Dermis microvascular lymphatic vessel endothelial cell (primary cell): ENCODE results near the gene ITGA8. TPM values are rescaled to one million over a fixed set of nuclear protein-coding genes. Genes with fewer than 3 reads are reported as not detected.
A peak's percentile ranks its signal among the peaks of the same experiment; 100 is the strongest.
"Not testable (repeated sequence)": the region's sequence is repeated elsewhere in the genome, so short reads cannot be mapped to it uniquely, and the experiment has no call there.

ENCODE experiments used
- DNase-seq, 2 donors: peaks; one replicate each; pipeline versions ENCODE4 v3.0.0 to v3.0.0-alpha.2; 2010; ENCODE audit warnings: low read depth in 2 of 2
- total RNA-seq: library from RNA; depleted of rRNA; stranded (reverse); fragments of >200 nt; gene quantifications from 2 replicates; pipeline ENCODE4 v1.2.1, GENCODE V29; 2014

The ITGA8 gene
- total RNA-seq, 1 donor from 2014 or later = 1.2 TPM

GRCh38 chr10:15684768-15685167 is 35.0 kb downstream of the ITGA8 start:
- no peak for DNase-seq

- DNase-seq = no peak
Observed at GRCh38 chr10:15681076-15681475, 38.6 kb downstream of the ITGA8 start.

- peak; percentile 57 to 80 for DNase-seq
Observed at GRCh38 chr10:15678851-15679250, 40.9 kb downstream of the ITGA8 start.

GRCh38 chr10:15672469-15672868 is 47.3 kb downstream of the ITGA8 start:
- DNase-seq = peak; percentile 30 to 68

- no peak for DNase-seq
Observed at GRCh38 chr10:15670880-15671279, 48.8 kb downstream of the ITGA8 start.

GRCh38 chr10:15661574-15661973 is 58.1 kb downstream of the ITGA8 start:
- no peak for DNase-seq

GRCh38 chr10:15660990-15661389 is 58.7 kb downstream of the ITGA8 start:
- no peak for DNase-seq

GRCh38 chr10:15658069-15658702 is 61.5 kb downstream of the ITGA8 start:
- DNase-seq = peak in 1 of 2 donors; percentile 48

- no peak for DNase-seq
Observed at GRCh38 chr10:15652757-15653156, 67.0 kb downstream of the ITGA8 start.

- no peak for DNase-seq
Observed at GRCh38 chr10:15652117-15652516, 67.6 kb downstream of the ITGA8 start.

- no peak for DNase-seq
Observed at GRCh38 chr10:15651175-15651574, 68.5 kb downstream of the ITGA8 start.

- DNase-seq = peak in 1 of 2 donors; percentile 66
Observed at GRCh38 chr10:15642095-15642494, 77.6 kb downstream of the ITGA8 start.

GRCh38 chr10:15640536-15641085 is 79.1 kb downstream of the ITGA8 start:
- DNase-seq = peak in 1 of 2 donors; percentile 21

GRCh38 chr10:15636446-15636845 is 83.3 kb downstream of the ITGA8 start:
- no peak for DNase-seq

GRCh38 chr10:15632456-15633091 is 87.1 kb downstream of the ITGA8 start:
- no peak for DNase-seq

GRCh38 chr10:15631205-15631604 is 88.5 kb downstream of the ITGA8 start:
- DNase-seq = not testable (repeated sequence)

- DNase-seq = peak; percentile 96 to 98
Observed at GRCh38 chr10:15630353-15630752, 89.4 kb downstream of the ITGA8 start.

- DNase-seq = peak in 1 of 2 donors; percentile 60
Observed at GRCh38 chr10:15627617-15628196, 92.0 kb downstream of the ITGA8 start.

- no peak for DNase-seq
Observed at GRCh38 chr10:15626937-15627336, 92.8 kb downstream of the ITGA8 start.

GRCh38 chr10:15625261-15625660 is 94.5 kb downstream of the ITGA8 start:
- no peak for DNase-seq

- no peak for DNase-seq
Observed at GRCh38 chr10:15624401-15625196, 95.1 kb downstream of the ITGA8 start.
